ENCODE data around the gene KANSL1.

KANSL1 gene

GRCh38 chr17:46038414-46038813 lies 154.8 kb downstream of the KANSL1 start:
- TF ChIP-seq EP300 (IDR thresholded peaks at IDR 0.05; ENCODE audit: borderline replicate concordance) (no peak), MAX (IDR thresholded peaks at IDR 0.05) (no peak), TEAD4 (IDR thresholded peaks at IDR 0.05) (no peak)

DNA sequence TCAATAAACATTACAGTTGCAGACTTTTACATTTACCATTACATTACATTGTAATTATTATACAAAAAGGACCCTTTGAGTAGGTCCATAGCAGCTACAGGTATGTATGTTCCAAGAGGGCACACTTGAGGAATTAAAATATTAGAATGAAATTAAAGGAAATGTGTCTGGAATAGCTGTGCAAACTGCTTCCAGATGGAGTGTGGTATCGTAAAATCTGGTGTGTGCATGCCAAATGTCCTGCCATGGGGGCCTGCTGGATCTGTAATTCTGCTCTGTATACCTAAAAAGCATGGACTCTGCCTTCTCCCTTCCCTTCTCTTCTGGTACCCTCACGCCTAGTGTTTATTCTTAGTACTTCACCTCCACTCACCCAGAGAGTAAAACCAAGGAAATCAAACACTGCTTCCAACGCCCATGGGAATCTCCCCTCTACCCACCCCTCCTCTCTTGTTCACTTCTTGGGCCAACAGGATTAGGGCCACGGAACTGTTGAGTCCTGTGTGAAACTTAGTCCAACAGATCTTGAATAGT lies 155.4 kb downstream of the KANSL1 start:
- TF ChIP-seq CEBPB (IDR thresholded peaks at IDR 0.05) (no peak), YY1 (IDR thresholded peaks at IDR 0.05; ENCODE audit: low read depth) (no peak), CREB1 (IDR thresholded peaks at IDR 0.05; ENCODE audit: low read depth) (no peak), EP300 (IDR thresholded peaks at IDR 0.05; ENCODE audit: borderline replicate concordance) (no peak), TEAD4 (IDR thresholded peaks at IDR 0.05) (no peak), NFIC (IDR thresholded peaks at IDR 0.05) (no peak)

GRCh38 chr17:46036491-46036890 lies 156.7 kb downstream of the KANSL1 start:
- TF ChIP-seq, protein P1, sequence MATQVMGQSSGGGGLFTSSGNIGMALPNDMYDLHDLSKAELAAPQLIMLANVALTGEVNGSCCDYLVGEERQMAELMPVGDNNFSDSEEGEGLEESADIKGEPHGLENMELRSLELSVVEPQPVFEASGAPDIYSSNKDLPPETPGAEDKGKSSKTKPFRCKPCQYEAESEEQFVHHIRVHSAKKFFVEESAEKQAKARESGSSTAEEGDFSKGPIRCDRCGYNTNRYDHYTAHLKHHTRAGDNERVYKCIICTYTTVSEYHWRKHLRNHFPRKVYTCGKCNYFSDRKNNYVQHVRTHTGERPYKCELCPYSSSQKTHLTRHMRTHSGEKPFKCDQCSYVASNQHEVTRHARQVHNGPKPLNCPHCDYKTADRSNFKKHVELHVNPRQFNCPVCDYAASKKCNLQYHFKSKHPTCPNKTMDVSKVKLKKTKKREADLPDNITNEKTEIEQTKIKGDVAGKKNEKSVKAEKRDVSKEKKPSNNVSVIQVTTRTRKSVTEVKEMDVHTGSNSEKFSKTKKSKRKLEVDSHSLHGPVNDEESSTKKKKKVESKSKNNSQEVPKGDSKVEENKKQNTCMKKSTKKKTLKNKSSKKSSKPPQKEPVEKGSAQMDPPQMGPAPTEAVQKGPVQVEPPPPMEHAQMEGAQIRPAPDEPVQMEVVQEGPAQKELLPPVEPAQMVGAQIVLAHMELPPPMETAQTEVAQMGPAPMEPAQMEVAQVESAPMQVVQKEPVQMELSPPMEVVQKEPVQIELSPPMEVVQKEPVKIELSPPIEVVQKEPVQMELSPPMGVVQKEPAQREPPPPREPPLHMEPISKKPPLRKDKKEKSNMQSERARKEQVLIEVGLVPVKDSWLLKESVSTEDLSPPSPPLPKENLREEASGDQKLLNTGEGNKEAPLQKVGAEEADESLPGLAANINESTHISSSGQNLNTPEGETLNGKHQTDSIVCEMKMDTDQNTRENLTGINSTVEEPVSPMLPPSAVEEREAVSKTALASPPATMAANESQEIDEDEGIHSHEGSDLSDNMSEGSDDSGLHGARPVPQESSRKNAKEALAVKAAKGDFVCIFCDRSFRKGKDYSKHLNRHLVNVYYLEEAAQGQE (IDR thresholded peaks at IDR 0.05; ENCODE audit: low read depth) = no peak
- TF ChIP-seq EP300 (IDR thresholded peaks at IDR 0.05; ENCODE audit: borderline replicate concordance) = no peak

DNA sequence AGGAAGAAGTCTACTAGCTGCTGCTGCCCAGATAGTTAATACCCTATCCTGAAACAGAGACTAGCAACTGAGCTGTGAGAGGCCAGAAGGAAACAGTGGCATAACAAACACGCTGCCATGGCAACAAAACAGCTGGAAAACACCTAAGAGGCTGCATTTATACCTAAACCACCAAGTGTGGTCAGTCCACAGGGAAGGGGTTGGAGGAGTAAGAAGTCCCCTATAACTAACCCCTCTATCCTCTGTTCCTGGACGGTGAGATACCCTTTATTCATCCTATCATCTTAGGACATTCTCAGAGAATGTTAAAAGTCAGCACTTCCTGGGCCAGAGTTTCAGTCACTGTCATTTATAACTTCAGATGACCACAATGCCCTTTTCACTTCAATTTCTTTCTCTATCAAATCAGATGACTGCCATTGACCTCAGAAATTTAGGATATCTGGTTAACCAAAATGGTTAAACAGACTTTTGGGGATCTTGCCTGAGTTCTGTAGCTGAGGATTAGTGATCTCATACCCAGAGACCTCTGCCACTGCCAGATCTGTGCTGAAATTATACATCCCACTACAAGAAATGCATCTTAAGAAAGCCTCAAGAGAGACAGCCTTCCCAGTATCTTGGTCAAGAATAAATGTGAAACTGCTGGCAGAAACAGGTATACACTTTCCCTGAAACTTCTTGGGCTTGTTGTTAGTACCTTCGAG lies 158.0 kb downstream of the KANSL1 start:
- no peak for TF ChIP-seq EGR1 (IDR thresholded peaks at IDR 0.05)
- no peak for TF ChIP-seq EP300 (IDR thresholded peaks at IDR 0.05; ENCODE audit: borderline replicate concordance)
- TF ChIP-seq FOXM1 (IDR thresholded peaks at IDR 0.05; ENCODE audit: borderline replicate concordance, low read depth) = no peak
- TF ChIP-seq MAX (IDR thresholded peaks at IDR 0.05) = no peak

GRCh38 chr17:46033392-46033791 lies 159.8 kb downstream of the KANSL1 start:
- TF ChIP-seq MAX (IDR thresholded peaks at IDR 0.05) (no peak), TCF12 (IDR thresholded peaks at IDR 0.05; ENCODE audit: low read depth) (no peak), ZBTB7A (IDR thresholded peaks at IDR 0.05; ENCODE audit: low read depth) (no peak), CREB1 (IDR thresholded peaks at IDR 0.05; ENCODE audit: low read depth) (no peak), TEAD4 (IDR thresholded peaks at IDR 0.05) (no peak), TAF1 (IDR thresholded peaks at IDR 0.05; ENCODE audit: low read depth) (no peak), CEBPB (IDR thresholded peaks at IDR 0.05) (no peak), EP300 (IDR thresholded peaks at IDR 0.05; ENCODE audit: borderline replicate concordance) (no peak), YY1 (IDR thresholded peaks at IDR 0.05; ENCODE audit: low read depth) (no peak)
- TF ChIP-seq, protein P1 (IDR thresholded peaks at IDR 0.05; ENCODE audit: low read depth) = no peak

- TF ChIP-seq, protein P2, sequence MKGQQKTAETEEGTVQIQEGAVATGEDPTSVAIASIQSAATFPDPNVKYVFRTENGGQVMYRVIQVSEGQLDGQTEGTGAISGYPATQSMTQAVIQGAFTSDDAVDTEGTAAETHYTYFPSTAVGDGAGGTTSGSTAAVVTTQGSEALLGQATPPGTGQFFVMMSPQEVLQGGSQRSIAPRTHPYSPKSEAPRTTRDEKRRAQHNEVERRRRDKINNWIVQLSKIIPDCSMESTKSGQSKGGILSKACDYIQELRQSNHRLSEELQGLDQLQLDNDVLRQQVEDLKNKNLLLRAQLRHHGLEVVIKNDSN (IDR thresholded peaks at IDR 0.05) = no peak
- TF ChIP-seq EP300 (IDR thresholded peaks at IDR 0.05; ENCODE audit: borderline replicate concordance) (no peak), RAD21 (IDR thresholded peaks at IDR 0.05; ENCODE audit: low read depth) (no peak), FOXM1 (IDR thresholded peaks at IDR 0.05; ENCODE audit: borderline replicate concordance, low read depth) (no peak), ZBTB7A (IDR thresholded peaks at IDR 0.05; ENCODE audit: low read depth) (no peak), EGR1 (IDR thresholded peaks at IDR 0.05) (no peak), YY1 (IDR thresholded peaks at IDR 0.05; ENCODE audit: low read depth) (no peak), MAX (IDR thresholded peaks at IDR 0.05) (no peak)
- TF ChIP-seq, protein P1 (IDR thresholded peaks at IDR 0.05; ENCODE audit: low read depth) = no peak
These were observed 160.3 kb downstream of the KANSL1 start for GRCh38 chr17:46032909-46033308.
